Mucosa of gallbladder (tissue), 1 donor: ENCODE results near the gene PIM1. TPM values are rescaled to one million over a fixed set of nuclear protein-coding genes. Genes with fewer than 3 reads are reported as not detected.
"Not testable (repeated sequence)": the region's sequence is repeated elsewhere in the genome, so short reads cannot be mapped to it uniquely, and the experiment has no call there.

Source experiments
- DNase-seq: peaks from one replicate; pipeline ENCODE4 v3.0.0-alpha.2; 2020; ENCODE audit warnings: low spot score
- total RNA-seq: library from RNA; stranded (reverse); gene quantifications from one replicate; pipeline ENCODE4 v1.2.1, GENCODE V29; 2021
- donor health status: DM: no; HTN: no; CAD: no.

PIM1 gene
- total RNA-seq, 1 donor from 2014 or later: 21.8 TPM

DNA sequence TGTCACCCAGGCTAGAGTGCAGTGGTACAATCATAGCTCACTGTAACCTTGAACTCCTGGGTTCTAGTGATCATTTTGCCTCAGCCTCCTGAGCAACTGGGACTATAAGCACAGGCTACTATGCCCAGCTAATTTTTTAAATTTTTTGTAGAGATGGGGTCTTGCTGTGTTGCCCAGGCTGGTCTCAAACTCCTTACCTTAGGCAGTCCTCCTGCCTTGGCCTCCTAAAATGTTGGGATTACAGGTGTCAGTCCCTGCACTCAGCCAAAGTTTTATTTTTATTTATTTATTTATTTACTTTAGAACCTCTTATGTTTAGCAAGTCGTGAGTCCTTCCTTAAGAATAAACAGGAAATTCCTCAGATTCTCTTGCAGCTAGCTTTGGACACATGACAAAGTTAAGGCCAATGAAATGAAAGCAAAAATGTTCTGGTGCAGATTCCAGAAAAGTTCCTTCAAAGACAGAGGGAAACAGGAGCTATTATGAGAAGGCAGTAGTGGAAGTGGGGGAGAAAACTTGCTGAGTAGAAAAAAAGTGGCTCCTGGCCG, 19.1 kb downstream of the PIM1 start:
- no peak for DNase-seq

DNA sequence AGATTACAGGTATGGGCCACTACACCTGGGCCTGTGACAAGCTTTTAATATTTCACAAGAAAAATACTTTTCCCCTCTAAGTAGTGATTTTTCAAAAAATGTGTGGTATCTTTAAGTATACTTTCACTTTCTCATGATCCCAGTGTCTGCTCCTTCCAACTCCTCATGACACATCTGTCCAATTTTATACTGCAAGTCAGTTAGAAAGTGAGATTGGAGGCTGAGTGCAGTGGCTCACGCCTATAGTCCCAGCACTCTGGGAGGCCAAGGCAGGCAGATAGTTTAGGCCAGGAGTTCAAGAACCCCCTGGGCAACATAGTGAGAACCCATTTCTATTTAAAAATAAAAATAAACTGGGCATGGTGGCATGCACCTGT, 20.2 kb downstream of the PIM1 start:
- no peak for DNase-seq

DNA sequence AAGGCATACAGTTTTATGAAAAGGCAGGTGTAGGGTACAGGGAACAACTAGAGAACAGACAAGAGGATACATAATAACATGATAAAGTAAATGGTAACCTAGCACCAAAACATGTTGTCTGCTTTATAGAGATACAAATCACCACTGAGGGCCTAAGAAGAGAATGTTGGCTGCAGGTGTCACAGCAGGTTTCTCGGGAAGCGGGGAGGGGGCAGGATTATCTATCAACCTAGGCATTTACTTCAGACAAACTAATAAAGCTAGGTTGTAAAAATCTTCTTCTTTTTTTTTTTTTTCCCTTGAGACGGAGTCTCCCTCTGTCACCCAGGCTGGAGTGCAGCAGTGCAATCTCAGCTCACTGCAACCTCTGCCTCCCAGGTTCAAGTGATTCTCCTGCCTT, 22.7 kb downstream of the PIM1 start:
- DNase-seq: no peak

DNA sequence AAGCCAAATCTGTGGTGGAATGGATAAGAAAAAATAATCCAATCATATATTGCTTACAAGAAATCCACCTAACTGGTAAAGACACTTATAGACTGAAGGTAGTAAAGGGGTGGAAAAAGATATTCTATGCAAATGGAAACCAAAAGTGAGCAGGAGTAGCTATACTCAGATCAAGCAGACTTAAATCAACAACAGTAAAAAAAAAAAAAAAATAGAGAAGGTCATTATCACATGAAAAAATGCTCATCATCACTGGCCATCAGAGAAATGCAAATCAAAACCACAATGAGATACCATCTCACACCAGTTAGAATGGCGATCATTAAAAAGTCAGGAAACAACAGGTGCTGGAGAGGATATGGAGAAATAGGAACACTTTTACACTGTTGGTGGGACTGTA, 24.9 kb downstream of the PIM1 start:
- DNase-seq: not testable (repeated sequence)

DNA sequence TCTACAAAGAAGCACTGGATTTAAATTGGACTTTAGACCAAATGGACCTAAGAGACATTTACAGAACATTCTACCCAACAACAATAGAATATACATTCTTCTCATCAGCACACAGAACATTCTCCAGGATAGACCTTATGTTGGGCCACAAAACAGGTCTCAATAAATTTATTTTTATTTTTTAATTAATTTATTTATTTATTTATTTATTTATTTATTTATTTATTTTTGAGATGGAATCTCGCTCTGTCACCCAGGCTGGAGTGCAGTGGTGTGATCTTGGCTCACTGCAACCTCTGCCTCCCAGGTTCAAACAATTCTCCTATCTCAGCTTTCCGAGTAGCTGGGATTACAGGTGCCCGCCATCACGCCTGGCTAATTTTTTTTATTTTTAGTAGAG, 26.5 kb downstream of the PIM1 start:
- DNase-seq: not testable (repeated sequence)

DNA sequence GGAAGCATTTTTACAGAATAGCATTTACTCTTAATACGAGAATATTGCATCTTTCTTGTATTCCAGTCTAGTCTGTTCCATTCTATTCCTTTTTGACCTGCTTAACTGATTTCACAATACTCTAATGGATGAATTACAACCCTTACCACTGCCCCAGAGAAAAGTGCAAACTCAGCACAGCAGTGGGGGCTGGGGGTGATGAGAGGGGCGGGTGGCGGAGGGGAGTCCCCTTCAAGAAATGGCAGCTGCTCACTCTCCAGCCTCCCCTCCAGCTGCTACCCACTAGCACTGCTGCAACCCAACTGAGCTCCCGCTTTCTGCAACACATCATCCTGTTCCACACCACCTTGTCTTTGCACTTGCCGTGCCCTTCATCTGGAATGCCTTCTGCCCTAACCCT, 30.1 kb downstream of the PIM1 start:
- DNase-seq: no peak

DNA sequence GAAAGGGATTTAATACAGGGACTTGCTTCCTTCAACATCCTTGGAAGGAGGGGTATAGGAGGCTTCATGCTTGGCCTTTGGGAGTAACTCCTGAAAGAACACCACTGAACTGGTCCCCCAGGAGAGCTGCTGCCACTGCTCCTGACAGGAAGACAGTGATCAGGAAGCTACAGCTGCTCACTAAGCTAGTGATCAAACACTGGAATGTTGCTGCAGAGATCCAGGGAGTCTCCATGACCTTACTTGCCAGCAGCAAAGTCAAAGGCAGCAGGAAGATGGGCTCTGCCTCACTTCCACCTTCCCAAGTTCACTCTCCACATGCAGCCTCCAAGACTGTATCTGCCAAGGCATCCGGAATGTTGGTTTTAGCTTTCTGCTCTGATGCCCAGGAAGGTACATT, 31.8 kb downstream of the PIM1 start:
- no peak for DNase-seq

DNA sequence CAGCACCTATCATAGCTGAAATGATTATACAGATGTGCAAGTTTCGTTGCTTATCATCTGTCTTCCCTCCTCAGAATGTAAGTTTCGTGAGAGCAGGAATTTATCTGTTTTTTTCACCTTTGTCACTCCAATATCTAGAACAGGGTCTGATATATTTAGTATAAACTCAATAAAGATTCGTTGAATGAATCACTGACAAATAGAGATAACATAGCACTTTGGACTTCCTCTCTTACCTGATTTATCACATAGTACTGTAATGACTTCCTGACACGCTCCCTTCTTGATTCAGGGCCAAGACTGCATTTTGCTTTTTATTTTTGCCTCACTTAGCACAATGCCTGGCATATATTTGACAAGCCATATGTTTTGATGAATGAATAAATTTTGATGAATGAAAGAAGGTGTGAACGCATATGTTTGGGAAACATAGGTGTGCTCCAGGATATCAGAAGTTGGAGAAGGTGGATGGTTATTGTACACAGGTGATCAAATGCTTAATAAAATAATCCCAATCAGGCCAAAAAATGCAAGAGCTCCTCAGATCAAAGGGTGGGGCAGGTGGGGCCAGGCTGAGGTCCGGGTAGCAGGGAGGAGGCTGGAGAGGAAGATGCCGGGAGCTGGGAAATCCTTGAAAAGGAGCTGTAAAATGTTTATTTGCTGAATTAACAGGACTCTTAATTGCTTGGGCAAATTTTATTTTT, 33.0 kb downstream of the PIM1 start:
- peak; percentile 24 for DNase-seq

DNA sequence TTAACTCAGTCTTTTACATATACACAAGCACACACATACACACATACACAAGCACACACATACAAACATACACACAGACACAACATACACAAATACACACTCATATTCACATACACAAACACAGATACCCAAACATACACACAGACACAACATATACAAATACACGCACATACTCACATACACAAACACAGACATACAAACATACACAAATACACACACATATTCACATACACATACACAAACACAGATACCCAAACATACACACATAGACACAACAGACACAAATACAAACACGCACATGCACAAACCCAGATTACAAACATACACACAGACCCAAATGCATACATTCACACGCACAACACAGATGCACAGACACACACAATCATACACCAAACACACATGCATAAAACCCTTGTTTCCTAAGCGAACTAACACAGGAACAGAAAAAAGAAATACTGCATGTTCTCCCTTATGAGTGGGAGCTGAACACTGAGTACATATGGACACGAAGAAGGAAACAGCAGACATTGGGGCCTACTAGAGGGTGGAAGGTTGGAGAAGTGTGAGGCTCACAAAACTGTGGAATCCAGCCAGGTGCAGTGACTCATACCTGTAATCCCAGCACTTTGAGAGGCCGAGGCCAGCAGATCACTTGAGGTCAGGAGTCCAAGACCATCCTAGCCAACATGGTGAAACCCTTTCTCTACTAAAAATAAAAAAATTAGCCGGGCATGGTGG, 34.2 kb downstream of the PIM1 start:
- peak; percentile 67 for DNase-seq

DNA sequence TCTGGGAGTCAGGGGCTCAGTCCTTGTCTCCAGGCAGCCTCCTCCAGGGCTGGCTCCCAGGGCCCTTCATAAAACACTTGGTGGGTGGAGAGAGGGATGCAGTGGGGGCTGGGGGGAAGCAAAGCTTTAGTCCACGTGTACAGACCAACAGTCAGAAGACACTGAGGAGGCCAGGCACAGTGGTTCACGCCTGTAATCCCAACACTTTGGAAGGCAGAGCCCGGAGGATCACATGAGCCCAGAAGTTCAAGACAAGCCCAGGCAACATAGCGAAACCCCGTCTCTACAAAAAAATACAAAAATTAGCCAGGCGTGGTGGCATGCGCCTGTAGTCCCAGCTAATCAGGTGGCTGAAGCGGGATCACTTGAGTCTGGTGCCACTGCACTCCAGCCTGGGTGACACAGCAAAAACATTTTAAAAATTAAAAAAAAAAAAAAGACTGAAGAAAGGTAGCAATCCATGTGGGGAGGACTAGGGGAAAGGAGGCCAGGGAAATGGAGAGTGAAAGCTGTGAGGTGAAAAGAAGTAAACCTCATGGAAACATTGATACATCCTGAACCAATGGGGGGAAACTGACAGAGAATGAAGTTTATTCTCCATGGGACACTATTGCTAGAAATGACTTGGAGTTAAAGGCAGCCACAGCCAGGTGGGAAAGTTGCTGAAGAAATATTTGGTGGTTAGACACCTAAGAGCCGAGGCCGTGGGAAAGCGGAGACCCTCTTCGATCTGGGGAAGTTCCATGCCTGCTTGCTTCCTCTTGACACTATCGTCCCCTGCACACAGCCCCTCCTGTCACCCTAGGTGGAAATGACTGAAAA, 35.4 kb downstream of the PIM1 start:
- no peak for DNase-seq

DNA sequence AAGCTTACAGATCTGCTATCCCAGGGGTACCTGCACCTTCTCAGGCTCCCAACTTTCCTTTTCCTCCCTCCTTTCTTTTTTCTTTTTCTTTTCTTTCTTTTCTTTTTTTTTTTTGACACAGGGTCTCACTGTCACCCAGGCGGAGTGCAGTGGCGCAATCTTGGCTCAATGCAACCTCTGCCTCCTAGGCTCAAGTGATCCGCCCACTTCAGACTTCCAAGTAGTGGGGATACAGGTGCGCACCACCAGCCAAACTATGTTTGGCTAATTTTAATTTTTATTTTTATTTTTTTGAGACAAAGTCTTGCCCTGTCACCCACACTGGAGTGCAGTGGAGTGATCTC, 36.0 kb downstream of the PIM1 start:
- no peak for DNase-seq

DNA sequence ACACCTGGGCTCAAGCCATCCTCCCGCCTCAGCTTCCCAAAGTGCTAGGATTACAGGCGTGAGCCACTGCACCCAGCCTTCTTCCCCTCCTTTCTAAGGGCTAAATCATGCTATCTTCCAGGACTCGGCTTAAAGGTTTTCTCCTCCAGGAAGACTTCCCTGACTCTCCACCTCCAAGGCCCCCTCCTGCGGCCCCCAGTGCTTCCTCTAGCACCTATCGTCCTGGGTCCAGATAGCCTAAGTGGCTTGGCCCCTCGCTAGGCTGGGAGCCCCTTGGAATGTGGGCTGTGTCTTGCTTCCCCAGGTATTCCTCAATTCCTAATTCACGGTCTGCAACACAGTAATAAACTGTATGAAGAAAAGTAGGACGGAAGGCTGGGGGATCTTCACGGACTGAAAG, 36.7 kb downstream of the PIM1 start:
- no peak for DNase-seq

DNA sequence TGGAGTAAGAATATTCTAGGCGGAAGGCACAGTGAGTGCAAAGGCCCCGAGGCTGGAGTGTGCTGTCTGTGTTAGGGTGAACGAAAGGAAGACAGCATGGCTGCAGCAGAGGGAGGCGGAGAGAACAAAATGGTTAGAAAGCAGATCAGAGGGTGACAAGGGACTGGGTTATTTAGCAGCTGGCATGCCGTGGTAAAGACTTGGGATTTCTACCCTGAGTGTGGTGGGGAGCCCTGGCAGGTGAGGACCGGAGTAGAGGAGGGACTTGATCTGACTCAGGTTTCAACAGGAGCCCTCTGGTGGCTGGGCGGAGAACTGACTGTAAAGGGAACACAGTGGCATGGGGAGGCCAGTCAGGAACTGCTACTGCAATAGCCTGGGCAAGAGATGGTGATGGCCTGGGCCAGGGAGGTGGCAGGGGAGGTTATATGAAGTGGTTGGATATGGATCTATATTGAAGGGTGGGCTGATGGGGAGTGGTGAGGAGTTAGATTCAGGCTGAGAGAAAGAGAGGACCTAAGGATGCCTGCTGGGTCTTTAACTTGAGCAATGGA, 38.0 kb downstream of the PIM1 start:
- peak; percentile 87 for DNase-seq

DNA sequence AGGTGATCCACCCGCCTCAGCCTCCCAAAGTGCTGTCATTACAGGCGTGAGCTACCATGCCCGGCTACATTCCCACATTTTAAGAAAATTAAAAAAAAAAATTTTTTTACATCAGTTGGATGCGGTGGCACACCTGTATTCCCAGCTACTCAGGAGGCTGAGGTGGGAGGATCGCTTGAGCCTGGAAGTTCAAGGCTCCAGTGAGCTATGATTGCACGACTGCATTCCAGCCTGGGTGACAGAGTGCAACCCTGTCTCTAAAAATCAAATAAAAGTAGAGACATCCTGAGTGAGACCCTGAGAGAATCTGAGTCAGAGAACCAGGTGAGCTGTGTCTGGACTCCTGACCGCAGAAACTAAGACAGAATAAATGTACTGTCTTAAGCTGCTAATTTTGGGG, 38.8 kb downstream of the PIM1 start:
- no peak for DNase-seq

DNA sequence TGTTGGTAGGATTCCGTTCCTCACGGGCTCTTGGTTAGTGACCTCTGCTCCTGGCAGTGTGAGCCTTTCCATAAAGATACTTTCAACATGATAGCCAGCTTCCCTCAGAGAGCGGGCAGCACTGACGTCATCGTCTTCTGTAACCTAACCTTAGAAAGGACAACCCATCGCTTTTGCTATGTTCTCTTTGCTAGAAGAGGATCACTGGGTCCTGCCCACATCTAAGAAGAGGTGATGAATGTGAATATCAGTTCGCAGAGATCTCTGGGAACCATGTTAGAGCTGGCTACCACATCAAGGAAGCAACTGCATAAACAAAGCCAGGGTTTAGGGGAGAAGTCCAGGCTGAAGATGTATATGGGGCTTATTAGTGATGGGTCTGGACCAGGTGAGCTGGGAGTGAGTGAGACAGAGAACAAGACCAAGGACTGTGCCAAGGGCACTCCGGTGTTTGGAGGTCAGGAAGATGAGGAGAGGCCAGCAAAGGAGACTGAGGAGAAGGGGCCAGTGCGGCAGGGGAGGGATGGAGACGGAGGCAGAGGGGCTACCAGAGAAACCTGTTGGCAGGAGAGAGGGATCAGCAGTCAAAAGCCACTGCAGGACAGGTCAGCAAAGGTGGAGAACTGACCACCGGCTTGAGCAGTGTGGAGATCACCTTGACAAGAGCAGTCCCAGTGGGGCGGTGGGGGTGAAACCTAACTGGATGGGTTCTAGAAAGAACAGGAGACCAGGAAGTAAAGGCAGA, 39.7 kb downstream of the PIM1 start:
- no peak for DNase-seq

DNA sequence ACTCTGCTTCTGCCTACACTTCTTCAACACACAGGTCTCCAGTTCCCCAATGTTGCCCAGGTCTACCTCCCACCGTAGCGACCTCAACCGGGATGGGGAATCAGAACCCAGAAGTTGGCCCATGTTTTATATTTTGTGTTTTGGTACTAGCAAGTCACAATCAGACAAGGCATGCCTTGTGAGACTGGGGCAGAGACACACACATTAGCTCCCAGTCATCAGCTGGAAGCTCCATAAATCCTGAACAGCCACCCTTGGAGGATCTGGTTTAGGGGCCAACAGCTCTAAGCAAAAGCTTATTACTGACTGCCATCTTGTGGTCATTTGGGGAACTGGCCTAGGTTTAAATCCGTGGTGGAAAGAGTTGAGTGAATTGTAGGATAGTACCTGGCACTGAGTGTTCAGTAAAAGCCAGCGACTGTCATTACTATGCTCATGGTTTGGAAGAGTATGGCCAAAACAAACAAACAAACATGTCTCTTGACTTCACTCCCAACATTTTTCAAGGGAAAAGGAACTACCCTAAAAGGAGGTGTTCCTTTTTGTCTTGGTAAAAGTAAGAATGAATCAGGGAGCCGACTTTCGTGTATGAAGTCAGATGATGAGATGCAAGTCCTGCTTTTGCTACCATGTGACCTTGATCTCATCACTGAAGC, 40.5 kb downstream of the PIM1 start:
- DNase-seq: peak; percentile 89

DNA sequence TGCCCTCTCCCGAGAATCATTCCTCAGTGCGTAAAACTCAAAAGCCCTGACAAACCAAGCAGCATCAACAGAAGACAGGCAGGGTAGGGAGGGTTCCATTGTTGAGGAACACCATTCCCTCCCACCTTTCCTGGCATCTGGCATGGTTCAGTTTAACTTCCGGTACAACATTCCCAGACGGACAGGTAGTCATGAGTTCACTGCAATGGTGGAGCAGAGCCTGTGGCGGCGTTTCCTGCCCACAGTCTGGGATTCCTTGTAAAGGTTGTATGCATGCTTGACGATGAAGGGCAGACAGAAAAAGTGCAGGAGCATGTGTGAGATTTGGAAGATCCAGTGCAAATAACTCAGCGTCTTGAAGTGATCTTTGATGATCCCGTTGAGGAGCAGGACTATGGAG, 42.3 kb downstream of the PIM1 start:
- no peak for DNase-seq

DNA sequence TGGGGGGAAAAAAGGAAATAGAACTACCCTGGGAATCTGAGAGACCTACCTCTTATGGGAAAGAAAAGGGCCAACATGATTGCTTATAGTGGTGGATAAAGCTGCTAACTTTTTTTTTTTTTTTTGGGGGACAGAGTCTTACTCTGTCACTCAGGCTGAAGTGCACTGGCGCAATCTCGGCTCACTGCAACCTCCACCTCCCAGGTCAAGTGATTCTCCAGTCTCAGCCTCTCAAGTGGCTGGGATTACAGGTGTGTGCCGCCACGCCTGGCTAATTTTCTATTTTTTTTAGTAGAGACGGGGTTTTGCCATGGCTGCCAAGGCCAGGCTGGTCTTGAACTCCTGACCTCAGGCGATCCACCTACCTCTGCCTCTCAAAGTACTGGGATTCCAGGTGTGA, 48.1 kb downstream of the PIM1 start:
- no peak for DNase-seq

DNA sequence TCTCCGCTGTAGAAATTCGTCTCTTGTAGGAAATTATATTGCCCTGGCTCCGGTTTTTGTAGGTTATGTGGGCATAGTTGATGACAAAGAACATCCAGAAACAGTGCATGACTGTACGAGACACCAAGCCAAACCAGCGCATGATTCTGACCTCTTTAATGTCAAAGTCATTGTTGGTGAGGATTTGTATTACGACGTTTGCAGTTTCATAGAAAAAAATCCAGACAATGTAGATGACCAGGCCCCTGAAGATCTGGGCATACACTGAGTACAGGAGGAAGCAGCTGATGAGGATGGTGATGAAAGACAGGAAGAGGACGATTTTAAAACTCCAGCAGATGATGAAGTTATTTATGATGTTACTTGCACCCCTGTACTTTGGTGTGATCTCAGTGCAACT, 48.6 kb downstream of the PIM1 start:
- no peak for DNase-seq

DNA sequence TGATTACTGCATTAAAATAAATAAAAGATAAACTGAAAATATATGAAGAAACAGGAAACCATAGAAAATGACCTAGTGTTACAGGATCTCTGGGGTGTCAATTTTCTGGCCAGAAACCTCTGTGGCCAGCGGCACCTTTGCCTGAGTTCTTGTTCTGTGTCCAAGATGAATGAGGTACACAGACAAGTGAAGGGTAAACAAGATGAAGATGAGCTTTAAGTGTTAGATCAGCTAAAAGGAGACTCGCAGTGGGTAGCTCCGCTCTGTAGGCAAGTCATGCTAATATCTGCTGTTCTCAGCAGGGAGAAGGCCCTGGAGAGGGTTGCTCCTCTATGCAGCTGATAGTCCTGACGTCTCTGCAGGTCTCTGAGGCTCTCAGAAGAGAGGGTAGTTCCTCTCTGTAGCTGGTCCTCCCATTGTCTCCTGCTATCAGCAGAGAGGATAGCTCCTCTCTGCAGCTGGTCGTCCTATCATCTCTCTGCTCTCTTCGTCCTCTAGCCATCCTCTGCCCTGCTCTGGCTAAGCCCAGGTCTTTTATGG, 51.7 kb downstream of the PIM1 start:
- no peak for DNase-seq
